Lung (tissue), 12 donors: ENCODE data around the gene KIF1C. TPM values are rescaled to one million over a fixed set of nuclear protein-coding genes. Genes with fewer than 3 reads are reported as not detected.

Source experiments
- ATAC-seq: fragments of 200-7000 bp; cut with Tn5 transposase; one replicate; pipeline ENCODE4 v1.9.1; 2020; ENCODE audit warnings: moderate number of reproducible peaks; ENCODE audit not compliant: insufficient read depth, low FRiP score
- DNase-seq, 3 donors: peaks; one replicate each; pipeline ENCODE4 v3.0.0-alpha.2; 2013 to 2017
- H3K27ac ChIP-seq, 2 donors: one replicate each; pipeline ENCODE4 v1.5.1; 2013; ENCODE audit warnings: mild to moderate bottlenecking in 2 of 2, moderate library complexity in 2 of 2, control low read depth in 1 of 2, inconsistent platforms in 1 of 2, low read depth in 1 of 2, low read length in 1 of 2
- H3K27me3 ChIP-seq, 3 donors: one replicate each; pipeline ENCODE4 v1.5.1; 2013; ENCODE audit warnings: low read length in 2 of 3; ENCODE audit not compliant: control insufficient read depth in 3 of 3, insufficient read depth in 3 of 3
- H3K36me3 ChIP-seq, 4 donors: one replicate each; pipeline ENCODE4 v1.5.1; 2013; ENCODE audit warnings: low read length in 4 of 4, mild to moderate bottlenecking in 1 of 4, moderate library complexity in 1 of 4; ENCODE audit not compliant: control insufficient read depth in 4 of 4, insufficient read depth in 4 of 4
- H3K4me1 ChIP-seq, 5 donors: one replicate each; pipeline ENCODE4 v1.5.1; 2013; ENCODE audit warnings: low read length in 5 of 5, mild to moderate bottlenecking in 2 of 5, moderate library complexity in 1 of 5; ENCODE audit not compliant: control insufficient read depth in 5 of 5, insufficient read depth in 5 of 5
- H3K4me3 ChIP-seq: one replicate; pipeline ENCODE4 v1.5.1; 2013; ENCODE audit warnings: mild to moderate bottlenecking, control low read depth, moderate library complexity
- H3K9ac ChIP-seq, 2 donors: one replicate each; pipeline ENCODE4 v1.5.1; 2013; ENCODE audit warnings: low read length in 2 of 2, control low read depth in 1 of 2; ENCODE audit not compliant: insufficient read depth in 1 of 2
- H3K9me3 ChIP-seq, 4 donors: one replicate each; pipeline ENCODE4 v1.5.1; 2013; ENCODE audit warnings: low read length in 3 of 4, mild to moderate bottlenecking in 1 of 4, moderate library complexity in 1 of 4; ENCODE audit not compliant: control insufficient read depth in 4 of 4, insufficient read depth in 3 of 4
- whole genome bisulfite sequencing, 2 donors: extraction: QIAGEN DNeasy Blood & Tissue Kit; methylation state at CpG; one replicate each; pipeline ENCODE4 v1.1.7; 2013; 5-methylcytosine and 5-hydroxymethylcytosine counted together
- polyA plus RNA-seq, 2 donors: library from polyadenylated mRNA; stranded (reverse); fragments of 200-250 nt; gene quantifications; one replicate each; pipeline ENCODE4 v1.2.1, GENCODE V29; 2013
- total RNA-seq, 2 donors: library from RNA; depleted of rRNA in 1 of 2; stranded (reverse); fragments of >200 nt in 1 of 2; gene quantifications; one replicate each; pipeline ENCODE4 v1.2.1, GENCODE V29; 2014 to 2021
- TF ChIP-seq, protein P1 (sequence below): IDR thresholded peaks from 2 replicates; pipeline ENCODE4 v1.5.1; 2012; ENCODE audit warnings: mild to moderate bottlenecking; ENCODE audit errors: control extremely low read depth, extremely low read depth
- donor health status: control.
- donor health status: control.
- donor health status: Bipolar disorder and iron deficiency.
- donor health status: healthy.
- donor health status: DM: yes; HTN: yes; CAD: no.

KIF1C gene
- total and polyA plus RNA-seq, 4 donors: 48.0 to 190 (median 75.8) TPM

DNA sequence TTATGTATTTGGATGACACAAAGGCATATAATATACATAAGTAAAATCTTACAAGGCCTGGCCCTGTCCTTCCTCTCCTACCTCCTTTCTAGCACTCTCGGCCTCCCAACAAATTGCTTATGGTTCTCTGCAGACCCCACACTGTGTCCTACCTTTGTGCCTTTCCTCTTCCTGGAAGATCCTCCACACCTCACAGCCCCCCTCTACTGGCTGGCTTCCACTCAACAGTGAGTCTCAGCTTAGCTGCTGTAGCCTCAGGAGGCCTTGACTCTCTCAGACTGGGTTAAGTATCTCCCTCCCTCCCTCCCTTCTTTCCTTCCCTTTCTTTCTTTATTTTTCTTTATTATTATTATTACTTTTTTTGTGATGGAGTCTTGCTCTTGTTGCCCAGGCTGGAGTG, 45.8 kb downstream of the KIF1C start:
- DNase-seq (no peak), ATAC-seq (no peak)
- TF ChIP-seq, protein P1, sequence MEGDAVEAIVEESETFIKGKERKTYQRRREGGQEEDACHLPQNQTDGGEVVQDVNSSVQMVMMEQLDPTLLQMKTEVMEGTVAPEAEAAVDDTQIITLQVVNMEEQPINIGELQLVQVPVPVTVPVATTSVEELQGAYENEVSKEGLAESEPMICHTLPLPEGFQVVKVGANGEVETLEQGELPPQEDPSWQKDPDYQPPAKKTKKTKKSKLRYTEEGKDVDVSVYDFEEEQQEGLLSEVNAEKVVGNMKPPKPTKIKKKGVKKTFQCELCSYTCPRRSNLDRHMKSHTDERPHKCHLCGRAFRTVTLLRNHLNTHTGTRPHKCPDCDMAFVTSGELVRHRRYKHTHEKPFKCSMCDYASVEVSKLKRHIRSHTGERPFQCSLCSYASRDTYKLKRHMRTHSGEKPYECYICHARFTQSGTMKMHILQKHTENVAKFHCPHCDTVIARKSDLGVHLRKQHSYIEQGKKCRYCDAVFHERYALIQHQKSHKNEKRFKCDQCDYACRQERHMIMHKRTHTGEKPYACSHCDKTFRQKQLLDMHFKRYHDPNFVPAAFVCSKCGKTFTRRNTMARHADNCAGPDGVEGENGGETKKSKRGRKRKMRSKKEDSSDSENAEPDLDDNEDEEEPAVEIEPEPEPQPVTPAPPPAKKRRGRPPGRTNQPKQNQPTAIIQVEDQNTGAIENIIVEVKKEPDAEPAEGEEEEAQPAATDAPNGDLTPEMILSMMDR: no peak
- no peak overlapping the region for H3K9ac ChIP-seq
- no peaks in the 10 kb centered on the region for H3K4me1 ChIP-seq
- H3K27ac ChIP-seq: no peak overlapping the region
- no peaks in the 10 kb centered on the region for H3K27me3 ChIP-seq
- H3K9me3 ChIP-seq: no peaks in the 10 kb centered on the region
- no peaks in the 10 kb centered on the region for H3K36me3 ChIP-seq
- H3K4me3 ChIP-seq: no peak overlapping the region
- WGBS, 2 donors: 94 to 100% methylated on average over 1 of the region's 1 CpG

DNA sequence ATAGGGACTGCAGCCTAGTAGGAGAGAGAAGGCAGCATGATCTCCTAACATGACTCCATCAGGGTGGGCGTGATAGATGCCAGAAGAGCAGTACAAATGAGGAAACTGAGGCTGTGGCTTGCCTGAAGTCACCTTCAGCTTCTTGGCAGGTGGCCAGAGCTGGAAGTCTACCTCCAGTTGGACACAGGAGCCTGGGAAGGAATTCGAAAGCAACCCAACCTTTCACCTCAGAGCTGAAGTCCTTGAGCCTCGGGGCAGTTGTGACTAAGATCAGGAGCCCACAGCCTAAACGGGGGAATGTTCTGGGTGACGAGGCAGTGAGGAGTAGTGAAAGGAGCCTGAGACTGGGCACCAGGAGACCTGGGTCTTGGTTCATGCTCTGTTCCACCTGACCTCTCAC, 46.9 kb downstream of the KIF1C start:
- WGBS, 2 donors: 89 to 93% methylated on average over 5 of the region's 5 CpGs
- Histone ChIP-seq H3K36me3 (no peaks in the 10 kb centered on the region), H3K9ac (no peak overlapping the region), H3K4me1 (peaks cover 0 to 2% (median 0%) of the 10 kb centered on the region in 5 donors), H3K27ac (no peak overlapping the region), H3K27me3 (no peaks in the 10 kb centered on the region), H3K4me3 (no peak overlapping the region), H3K9me3 (no peaks in the 10 kb centered on the region)
- ATAC-seq: no peak
- no peak for DNase-seq
- TF ChIP-seq, protein P1: no peak

DNA sequence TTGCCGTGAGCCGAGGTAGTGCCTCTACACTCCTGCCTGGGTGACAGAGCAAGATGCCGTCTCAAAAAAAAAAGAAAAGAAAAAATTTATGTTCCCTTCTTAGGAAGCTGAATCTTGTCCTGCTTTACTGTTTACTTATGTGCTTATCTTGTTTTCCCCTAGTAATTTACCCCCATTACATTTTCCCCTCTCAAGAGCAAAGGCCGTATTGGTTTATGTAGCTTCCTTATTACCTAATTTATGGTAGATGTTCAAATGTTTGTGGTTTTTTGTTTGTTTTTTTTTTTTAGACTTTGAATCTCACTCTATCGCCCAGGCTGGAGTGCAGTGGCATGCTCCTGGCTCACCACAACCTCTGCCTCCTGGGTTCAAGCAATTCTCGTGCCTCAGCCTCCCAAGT, 47.7 kb downstream of the KIF1C start:
- DNase-seq: no peak
- 65 to 76% methylated on average over 6 of the region's 6 CpGs for WGBS, 2 donors
- ATAC-seq: no peak

More for the DNA sequence above, 47.7 kb downstream of the KIF1C start:
- Histone ChIP-seq H3K9me3 (no peaks in the 10 kb centered on the region), H3K4me1 (peaks cover 0 to 8% (median 0%) of the 10 kb centered on the region in 5 donors), H3K4me3 (no peak overlapping the region), H3K9ac (no peak overlapping the region), H3K27me3 (no peaks in the 10 kb centered on the region), H3K27ac (no peak overlapping the region), H3K36me3 (no peaks in the 10 kb centered on the region)
- TF ChIP-seq, protein P1: no peak
